ENCODE results near the gene NLRC3.

Gene NLRC3

DNA sequence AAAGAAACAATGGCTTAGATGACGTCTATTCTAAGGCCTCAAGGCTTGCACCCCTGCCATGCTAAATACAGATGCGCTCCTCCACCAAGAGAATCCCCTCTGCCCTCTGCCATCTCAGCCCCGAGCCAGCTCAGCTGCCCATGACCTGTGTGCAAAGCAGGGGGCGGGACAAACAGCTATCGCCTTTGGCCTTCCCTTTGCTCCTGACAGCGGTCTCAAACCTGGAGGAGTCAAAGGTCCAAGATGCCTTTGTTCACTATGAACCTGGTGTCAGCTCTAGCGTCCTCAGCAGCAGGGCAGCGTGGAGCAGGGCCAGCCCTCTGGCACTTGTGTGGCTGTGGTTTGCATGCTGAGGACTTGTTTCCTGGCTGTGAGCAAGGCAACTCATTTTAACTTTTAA, 21.9 kb upstream of the NLRC3 start:
- DNase-seq (ENCODE audit: low read depth, low spot score) = no peak
- H3K27ac ChIP-seq = no peak overlapping the region

DNA sequence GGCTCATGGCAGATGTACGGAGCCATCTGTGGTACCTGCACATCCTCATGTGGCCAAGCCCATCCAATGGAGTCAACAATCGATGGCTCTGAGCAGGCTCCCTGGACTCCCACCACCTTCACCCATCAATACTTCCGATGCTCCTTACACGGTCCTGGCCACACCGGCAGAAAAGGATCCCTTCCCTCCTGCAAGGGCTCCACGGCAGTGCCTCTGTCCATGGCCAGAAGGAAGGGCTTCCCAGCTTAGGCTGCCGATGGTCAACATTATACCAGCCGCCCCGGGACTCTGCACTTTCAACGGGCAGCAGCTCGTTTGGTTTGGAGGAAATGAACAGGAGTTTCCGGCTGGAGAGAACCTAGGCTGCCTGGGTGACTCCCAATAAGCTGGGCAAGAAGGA, 21.0 kb upstream of the NLRC3 start:
- DNase-seq (ENCODE audit: low read depth, low spot score) = no peak
- H3K27ac ChIP-seq = no peak overlapping the region

DNA sequence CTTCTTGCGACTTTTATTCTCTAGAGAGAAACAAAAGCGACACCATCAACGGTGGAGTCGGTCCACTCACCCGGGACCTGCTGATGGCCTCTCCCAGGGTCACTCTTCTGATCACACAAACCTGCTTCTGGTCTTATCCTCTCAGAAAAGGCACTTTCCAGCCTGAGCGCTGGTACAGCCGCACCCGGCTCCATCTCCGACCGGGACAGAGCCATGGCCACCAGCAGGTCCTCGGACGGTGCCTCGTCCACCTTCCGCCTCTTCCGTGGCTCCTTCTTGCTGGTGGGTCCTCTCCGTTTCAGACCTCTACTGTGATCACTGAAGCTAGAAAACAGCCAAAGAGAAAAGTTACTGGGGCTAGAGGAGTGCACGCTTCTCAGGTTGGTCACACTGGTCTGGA, 20.5 kb upstream of the NLRC3 start:
- no peak for DNase-seq (ENCODE audit: low read depth, low spot score)
- H3K27ac ChIP-seq = no peak overlapping the region

DNA sequence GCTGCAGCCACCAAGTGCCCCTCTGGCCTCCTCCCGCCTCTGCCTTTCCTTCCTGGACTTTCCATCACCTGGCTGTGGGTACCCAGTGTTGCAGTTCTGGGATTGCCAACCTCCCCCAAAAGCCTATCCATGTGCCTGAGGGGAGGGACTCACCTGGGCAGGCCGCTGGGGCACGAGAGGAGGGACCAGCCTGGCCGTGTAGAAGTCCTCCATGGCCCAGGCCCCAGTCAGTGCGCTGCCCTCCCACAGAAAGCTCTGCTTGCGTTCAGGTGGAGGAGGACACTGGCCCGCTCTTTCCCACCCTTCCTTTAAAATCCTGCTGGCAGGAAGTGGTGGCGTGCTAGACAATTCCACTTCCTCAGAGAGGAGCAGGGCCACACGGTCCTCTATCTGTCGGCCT, 20.0 kb upstream of the NLRC3 start:
- no peak overlapping the region for H3K27ac ChIP-seq
- DNase-seq (ENCODE audit: low read depth, low spot score) = no peak

DNA sequence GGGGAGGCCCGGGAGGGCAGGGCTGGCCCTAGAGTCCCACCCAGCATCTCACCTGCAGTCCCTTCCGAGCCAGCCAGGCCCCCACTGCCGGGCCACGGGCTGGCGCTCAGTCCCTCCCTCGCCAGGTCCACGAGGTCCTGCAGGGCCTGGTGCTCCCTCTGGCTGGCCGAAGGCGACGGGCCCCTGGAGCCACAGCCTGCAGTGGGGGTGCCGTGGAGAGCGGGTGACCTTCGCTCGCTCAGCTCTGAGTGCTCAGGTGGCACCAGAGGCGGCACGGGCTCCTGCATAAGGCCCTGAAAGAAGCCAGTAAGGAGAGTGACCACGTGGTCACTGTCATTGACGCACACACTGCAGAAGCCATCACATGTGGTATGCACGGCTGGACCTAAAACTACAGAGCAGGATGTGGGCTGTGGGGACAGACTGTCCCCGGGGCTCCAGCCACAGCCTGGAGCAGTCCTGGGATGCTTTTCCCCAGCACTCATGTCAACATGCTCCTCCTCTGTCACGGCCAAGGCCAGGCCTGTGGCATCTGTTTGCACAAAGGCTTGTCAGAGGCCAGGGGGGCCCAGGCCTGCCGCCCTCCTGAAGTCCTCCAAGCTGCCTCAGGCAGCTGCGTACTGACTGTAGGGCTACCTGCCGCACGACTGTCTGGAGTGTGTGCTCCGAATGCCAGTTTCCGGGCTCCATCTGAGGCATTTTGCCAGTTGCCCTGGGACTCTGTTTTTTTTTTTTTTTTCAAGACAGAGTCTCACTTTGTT, 19.1 kb upstream of the NLRC3 start:
- no peak for DNase-seq (ENCODE audit: low read depth, low spot score)

DNA sequence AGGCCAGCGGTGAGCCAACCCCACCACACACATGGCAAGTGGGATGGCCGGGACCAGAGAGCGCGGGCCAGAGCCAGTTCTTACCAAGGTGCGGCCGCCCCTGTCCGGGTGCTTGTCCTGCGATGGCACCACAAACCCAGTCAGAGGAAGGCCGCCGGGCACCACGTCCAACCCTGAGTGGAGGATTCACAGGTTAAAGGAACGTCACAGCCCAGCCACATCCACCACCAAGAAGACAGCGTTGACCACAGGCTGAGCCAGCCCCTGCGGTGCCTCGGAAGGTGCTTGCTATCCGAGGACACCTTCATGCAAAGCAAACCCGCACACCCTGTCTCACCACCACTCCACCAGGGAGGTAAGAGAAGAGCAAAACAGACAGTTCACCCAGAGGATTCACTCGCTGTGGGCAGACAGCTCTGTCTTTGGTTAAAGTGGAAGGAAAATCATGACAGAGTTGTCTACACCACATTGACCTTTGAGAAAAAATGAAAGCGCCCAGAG, 18.4 kb upstream of the NLRC3 start:
- no peak overlapping the region for H3K27ac ChIP-seq
- no peak for DNase-seq (ENCODE audit: low read depth, low spot score)

More for the DNA sequence above, 19.1 kb upstream of the NLRC3 start:
- no peak overlapping the region for H3K27ac ChIP-seq

DNA sequence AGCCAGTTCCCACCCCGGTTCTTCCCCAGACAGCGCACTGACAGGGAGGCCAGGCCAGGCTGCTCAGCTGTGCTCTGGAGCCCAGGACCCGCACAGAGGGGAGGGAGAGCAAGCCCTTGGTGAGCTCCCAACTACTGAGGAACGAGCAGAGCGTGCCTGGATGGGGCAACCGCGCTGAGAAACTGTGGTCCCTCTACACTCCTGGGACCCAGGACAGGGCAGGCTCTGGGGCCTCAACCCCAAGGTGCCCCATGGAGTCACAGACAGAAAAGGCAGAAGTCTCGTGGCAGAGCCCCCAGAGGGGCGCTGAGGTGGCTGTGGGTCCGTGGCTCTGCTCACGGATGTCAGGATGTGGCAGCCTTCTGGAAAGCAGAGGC, 17.9 kb upstream of the NLRC3 start:
- no peak for DNase-seq (ENCODE audit: low read depth, low spot score)

DNA sequence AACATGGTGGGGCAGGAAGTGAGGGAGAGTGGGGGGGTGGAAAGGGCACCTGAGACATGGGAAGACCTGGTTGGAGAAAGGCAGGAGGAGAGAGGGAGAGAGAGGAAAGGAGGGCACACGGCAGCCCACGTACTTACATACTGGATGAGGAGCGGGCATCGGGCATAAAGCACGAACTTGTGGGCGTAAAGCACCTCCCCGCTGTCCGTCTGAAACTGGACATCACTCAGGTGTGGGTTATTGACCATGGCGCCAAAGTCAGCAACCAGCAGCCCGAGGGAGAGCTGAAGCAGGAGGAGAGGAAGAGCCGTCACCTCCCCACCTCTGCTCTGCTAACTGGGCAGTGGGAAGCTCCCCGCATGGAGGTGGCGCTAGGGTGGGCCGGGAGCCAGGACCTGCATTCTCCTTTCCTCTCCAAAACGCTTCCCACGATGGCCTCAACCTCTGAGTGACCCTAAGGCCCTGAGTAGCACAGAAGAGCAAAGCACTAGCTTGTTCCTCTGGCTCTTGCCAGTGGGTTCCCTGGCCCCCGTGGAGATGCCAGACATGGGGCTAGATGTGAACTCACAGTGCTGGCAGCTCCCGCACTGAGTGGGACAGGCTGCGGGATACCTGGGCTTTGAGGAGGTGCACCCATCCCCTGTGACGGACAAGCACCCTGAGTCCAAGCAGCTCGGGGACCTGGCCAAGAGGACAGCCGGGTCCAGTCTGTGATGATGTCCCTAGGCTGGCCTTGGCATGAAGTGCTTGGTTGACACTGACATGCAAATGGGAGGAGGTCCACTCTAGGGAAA, 17.3 kb upstream of the NLRC3 start:
- H3K27ac ChIP-seq = no peak overlapping the region
- no peak for DNase-seq (ENCODE audit: low read depth, low spot score)

More for the DNA sequence above, 17.9 kb upstream of the NLRC3 start:
- no peak overlapping the region for H3K27ac ChIP-seq

DNA sequence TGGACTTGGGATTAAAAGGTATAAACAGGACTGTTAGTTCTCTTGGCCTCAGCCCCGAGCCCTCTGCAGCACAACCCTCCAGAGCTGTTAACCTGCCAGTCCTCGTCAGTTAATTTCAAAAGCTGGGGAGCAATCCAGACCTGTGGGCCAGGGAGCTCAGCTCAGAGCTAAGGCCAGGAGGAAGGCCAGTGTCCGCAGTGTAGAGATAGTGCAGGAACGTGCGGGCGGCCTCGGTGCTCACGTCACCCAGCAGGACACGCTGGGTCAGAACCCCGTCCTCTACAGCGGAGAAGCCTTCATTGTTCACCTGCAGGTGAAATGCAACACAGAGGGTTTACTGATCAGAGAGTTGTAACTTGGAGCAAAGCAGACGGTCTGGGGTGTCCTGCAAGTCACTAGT, 15.4 kb upstream of the NLRC3 start:
- no peak for DNase-seq (ENCODE audit: low read depth, low spot score)
- H3K27ac ChIP-seq = no peak overlapping the region

DNA sequence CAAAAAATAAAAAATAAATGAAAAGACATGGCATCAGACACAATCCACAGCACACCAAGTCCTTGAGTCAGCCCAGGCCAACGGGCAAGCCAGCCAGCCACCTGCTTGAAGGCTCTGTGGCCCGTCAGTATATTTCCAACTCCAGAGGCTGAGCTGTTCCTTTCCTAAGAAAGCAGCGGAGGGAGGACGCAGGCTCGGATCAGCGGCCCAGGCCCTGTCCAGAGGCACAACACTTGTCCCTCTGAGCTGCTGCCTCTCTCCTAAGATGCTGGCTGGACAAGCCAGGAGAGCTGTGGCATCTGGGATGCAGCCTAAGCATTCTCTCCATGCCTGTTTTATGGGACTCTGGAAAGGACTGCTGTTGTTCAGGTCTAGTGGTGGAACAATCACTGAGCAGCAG, 14.8 kb upstream of the NLRC3 start:
- H3K27ac ChIP-seq = no peak overlapping the region
- no peak for DNase-seq (ENCODE audit: low read depth, low spot score)

DNA sequence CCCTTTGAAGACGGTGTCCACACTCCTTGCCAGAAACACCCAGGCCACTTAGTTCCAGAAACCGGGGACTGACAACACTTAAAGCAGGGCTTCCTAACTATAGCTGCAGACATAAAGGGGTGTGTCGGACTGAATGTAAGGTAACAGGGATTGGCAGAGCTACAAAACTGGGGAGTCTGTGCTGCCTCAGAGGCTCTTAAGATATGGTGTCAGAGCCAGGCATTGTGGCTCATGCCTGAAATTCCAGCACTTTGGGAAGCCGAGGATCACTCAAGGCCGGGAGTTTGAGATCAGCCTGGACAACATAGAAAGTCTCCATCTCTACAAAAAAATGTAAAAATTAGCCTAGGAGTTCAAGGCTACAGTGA, 14.2 kb upstream of the NLRC3 start:
- no peak overlapping the region for H3K27ac ChIP-seq
- no peak for DNase-seq (ENCODE audit: low read depth, low spot score)

DNA sequence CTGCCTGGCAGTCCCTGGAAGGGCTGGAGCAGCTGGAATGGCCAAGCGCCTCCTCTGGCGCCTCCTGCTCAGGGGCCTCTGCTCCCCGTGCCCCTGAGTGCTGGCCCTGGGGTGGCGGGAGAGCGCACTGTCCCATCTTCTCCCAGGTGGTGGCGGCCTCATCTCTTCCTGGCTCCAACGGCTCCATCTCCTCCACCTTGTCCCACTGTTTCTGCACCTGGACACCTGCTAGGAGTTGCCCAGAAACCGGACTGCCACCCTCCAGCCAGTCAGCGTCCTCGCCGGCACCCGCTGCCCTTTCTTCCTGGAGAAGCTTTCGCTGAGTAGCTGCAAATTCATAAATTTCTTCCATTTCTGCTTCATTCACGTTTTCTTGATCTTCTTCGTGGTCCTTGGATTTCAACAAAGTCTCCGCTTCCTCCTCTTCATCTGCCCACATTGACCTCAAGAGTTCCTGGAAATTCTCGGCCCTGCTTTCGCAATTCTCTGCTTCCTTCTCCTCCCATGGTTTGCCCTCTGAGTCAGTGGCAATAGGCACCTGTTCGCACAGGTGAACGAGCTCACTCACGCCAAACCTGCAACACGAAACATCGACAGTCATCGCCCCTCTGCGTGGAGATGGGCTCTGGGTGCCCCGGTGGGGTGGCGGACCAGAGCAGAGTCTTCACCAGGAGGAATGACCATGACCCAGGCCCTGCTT, 13.7 kb upstream of the NLRC3 start:
- no peak for DNase-seq (ENCODE audit: low read depth, low spot score)
- H3K27ac ChIP-seq = no peak overlapping the region

DNA sequence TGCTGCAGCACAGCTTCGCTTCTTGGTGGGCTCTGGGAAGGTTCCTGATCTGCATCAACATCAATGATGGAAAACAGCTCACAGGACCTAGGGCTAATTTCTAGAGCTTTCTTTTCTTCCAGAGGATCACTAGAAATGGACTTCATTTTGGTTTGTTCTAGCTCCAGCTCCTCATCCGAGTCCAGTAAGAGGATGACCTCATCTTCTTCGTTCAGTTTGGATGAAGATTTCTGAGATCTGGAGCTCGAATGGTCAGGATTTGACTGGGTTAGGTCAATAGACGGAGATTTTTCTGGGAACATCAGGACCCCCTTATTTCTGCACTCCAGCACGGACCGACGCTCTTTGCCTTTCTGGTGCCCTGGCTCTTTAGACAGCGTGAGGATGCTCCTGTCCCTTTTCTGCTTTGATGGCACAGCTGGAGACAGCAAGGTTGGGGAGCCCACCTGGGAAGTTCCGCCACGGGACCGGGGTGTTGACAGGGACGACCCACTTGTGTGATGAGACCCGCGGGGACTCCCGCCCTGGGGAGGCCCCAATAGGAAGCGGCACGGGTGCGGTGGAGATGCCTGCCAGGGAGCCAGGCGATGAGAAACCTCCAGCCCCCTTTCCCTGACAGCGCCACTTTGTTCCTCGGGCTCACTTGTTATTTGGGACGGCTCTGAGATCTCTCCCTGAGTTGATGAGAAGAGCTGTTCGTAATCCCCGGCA, 12.9 kb upstream of the NLRC3 start:
- no peak overlapping the region for H3K27ac ChIP-seq
- DNase-seq (ENCODE audit: low read depth, low spot score) = no peak

DNA sequence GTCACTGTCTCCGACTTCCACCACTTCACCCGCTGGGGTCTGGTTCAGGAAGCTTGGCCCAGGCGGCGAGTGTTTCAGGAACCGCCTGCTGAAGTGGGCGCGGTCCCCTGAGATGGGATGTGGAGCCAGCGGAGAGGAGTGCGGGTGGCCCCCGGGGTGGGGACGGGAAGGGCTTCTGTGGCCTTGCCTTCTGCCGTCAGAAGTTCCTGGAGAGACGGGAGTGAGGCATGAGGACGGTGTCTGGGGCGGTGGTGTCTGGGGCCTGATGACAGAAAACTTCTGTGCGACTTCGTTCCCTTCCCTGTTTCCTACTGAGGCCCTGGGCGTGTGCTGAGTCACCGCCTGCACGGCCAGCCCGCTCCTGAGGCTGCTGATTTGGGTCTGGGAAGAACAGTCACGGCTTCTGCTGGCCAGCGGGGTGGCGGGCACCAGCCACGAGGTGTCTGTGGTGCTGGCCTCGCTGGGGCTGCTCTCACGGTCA, 12.3 kb upstream of the NLRC3 start:
- no peak for DNase-seq (ENCODE audit: low read depth, low spot score)
- no peak overlapping the region for H3K27ac ChIP-seq

DNA sequence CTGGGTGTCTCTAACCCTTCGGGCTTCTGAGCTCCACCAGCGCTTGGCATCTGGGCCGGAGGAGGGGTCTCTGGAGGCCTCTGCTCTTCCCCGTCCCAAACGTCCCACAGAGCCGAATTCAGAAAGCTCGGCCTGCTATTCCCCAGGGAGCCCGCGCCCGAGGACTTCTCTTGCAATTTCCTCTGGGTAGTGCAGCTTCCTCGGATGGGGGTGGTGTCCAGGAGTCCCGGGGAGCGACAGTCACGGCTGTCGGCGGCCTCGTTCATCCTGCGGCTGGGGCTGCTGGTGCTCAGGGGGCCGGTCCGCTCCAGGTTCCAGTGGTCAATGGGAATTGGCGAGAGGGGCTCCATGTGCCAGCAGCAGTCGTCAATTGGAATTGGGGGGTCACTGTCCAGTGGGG, 11.8 kb upstream of the NLRC3 start:
- H3K27ac ChIP-seq = no peak overlapping the region
- DNase-seq (ENCODE audit: low read depth, low spot score) = no peak

DNA sequence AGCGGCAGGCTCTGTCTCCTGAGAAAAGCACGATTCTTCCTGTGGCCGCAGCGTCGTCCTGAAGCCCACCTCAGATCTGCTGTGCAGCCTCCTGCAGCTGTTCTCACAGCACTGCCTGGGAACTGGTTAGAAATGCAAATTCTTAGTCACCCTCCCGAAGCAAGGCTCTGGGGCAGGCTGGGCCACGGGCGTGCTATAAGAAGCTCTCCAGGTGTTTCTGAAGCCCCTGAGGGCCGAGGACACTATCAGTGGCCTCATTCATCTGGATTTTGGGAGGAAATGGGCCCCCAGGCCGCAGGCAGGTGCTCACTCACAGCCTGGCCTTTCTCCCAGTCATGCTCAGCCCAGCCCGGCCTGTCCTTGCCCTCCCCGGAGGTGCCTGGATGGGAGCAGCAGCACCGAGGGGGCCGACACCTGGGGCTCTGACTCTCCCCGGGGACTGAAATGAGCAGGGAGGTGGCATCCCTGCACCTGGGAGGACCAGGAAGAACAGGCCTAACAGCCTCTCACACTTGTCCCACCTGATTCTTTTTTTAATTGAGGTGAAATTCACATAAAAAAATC, 10.4 kb upstream of the NLRC3 start:
- DNase-seq (ENCODE audit: low read depth, low spot score) = no peak
- no peak overlapping the region for H3K27ac ChIP-seq

DNA sequence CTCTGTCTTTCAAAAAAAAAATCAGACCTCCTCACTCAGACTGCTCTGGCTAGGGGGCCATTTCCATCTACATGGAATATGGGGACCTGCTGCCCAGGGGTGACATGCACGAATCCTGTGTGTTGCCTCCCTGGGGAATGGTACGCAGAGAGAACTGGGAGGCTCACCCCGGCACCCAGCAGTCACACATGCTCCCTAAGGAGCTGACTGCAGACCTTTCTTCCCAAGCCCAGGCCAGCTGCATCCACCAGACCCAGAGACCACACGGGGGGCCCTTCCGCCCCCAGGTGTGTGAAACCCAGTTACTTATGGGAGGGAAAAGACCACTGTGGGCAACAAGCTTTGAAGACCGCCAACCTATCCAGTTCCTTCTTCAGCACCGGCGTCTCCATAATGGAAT, 7.2 kb upstream of the NLRC3 start:
- DNase-seq (ENCODE audit: low read depth, low spot score) = no peak
- H3K27ac ChIP-seq = no peak overlapping the region

DNA sequence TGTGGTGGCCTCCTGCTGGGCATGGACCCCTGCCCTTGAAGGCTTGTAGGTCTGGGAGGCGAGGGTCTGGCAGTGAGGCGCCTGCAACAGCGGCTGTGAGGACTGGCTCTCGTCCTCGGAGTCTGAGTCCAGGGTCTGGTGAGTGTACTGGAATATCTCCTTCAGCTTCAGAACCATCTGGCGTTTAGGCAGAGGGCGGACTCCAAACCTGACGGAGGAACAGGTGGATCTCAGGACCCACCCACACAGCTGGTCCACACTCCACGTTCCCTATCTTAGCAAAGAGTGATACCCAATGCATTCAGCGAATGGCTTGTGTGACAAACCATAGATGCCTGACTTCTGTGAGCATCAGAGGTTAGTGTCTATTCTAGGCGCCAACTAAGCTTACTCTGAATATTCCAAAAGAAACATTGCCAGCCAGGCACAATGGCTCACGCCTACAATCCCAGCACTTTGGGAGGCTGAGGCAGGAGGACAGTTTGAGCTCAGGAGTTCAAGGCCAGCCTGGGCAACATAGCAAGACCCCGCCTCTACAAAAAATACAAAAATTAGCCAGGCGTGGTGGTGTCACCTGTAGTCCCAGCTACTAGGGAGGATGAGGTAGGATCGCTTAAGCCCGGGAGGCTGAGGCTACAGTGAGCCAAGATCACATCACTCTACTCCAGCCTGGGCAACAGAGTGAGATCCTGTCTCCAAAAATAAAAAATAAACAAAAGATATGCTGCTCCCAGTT, 6.3 kb upstream of the NLRC3 start:
- DNase-seq (ENCODE audit: low read depth, low spot score) = no peak
- no peak overlapping the region for H3K27ac ChIP-seq
